Heart right ventricle (tissue), 16 donors: Measurements from ENCODE around the gene SPATA25. TPM values are rescaled to one million over a fixed set of nuclear protein-coding genes. Genes with fewer than 3 reads are reported as not detected.
A peak's percentile ranks its signal among the peaks of the same experiment; 100 is the strongest.

Experiments
- ATAC-seq, 8 donors: fragments of 200-7000 bp; cut with Tn5 transposase; one replicate each; pipeline ENCODE4 v1.9.1; 2020; ENCODE audit warnings: mild to moderate bottlenecking in 8 of 8, moderate library complexity in 8 of 8, moderate number of reproducible peaks in 1 of 8
- DNase-seq, 2 donors: peaks; one replicate each; pipeline ENCODE4 v3.0.0-alpha.2; 2020
- H3K27ac ChIP-seq, 10 donors: fragments of 200-600 bp; sonication (generic) in 2 of 10; one replicate each; pipeline versions ENCODE4 v1.5.0 to v1.8.0; 2020 to 2022; ENCODE audit warnings: mild to moderate bottlenecking in 3 of 10
- H3K27me3 ChIP-seq, 7 donors: fragments of 200-600 bp; one replicate each; pipeline ENCODE4 v1.8.0; 2021 to 2022; ENCODE audit warnings: mild to moderate bottlenecking in 2 of 7
- H3K36me3 ChIP-seq, 9 donors: fragments of 200-600 bp; sonication (generic) in 1 of 9; one replicate each; pipeline versions ENCODE4 v1.5.0 to v1.8.0; 2020 to 2022; ENCODE audit warnings: mild to moderate bottlenecking in 2 of 9
- H3K4me1 ChIP-seq, 9 donors: fragments of 200-600 bp; sonication (generic) in 1 of 9; one replicate each; pipeline versions ENCODE4 v1.5.0 to v1.8.0; 2020 to 2022; ENCODE audit warnings: mild to moderate bottlenecking in 4 of 9
- H3K4me3 ChIP-seq, 10 donors: fragments of 200-600 bp; sonication (generic) in 2 of 10; one replicate each; pipeline versions ENCODE4 v1.5.0 to v1.8.0; 2020 to 2022; ENCODE audit warnings: mild to moderate bottlenecking in 7 of 10, moderate library complexity in 2 of 10
- H3K9me3 ChIP-seq, 11 donors: fragments of 200-600 bp in 10 of 11; sonication (generic) in 2 of 11; one replicate each; pipeline versions ENCODE4 v1.5.0 to v1.8.0; 2013 to 2022; ENCODE audit warnings: mild to moderate bottlenecking in 2 of 11, control low read depth in 1 of 11, moderate library complexity in 1 of 11
- WGBS, 2 donors: extraction: QIAGEN DNeasy Blood & Tissue Kit; methylation state at CpG; one replicate each; pipeline ENCODE4 v1.1.7; 2013; ENCODE audit warnings: inconsistent platforms in 1 of 2; 5-methylcytosine and 5-hydroxymethylcytosine counted together
- intact Hi-C, 10 donors: fragments of 100-400 bp; cut with DNase I; formaldehyde crosslinking; loops; one replicate each; pipeline versions ENCODE4 v1.11.1 to v1.14.2; 2022
- polyA plus RNA-seq, 2 donors: library from polyadenylated mRNA; stranded (reverse); fragments of 200-250 nt; gene quantifications; one replicate each; pipeline ENCODE4 v1.2.3, GENCODE V29; 2013
- total RNA-seq, 10 donors: library from RNA; stranded (reverse); fragmentation: NEBNext Ultra II Directional in 3 of 10; extraction: Animal tissue kit (Norgen Biotek cat#: 25700) in 3 of 10; gene quantifications; one replicate each; pipeline versions ENCODE4 v1.2.1 to v1.2.4, GENCODE V29; 2021 to 2023
- TF ChIP-seq, protein P1 (sequence below), 9 donors: fragments of 200-600 bp; sonication (generic) in 2 of 9; IDR thresholded peaks; one replicate each; pipeline versions ENCODE4 v1.5.0 to v1.8.0; 2021 to 2022; ENCODE audit warnings: antibody characterized with exemption in 9 of 9, mild to moderate bottlenecking in 5 of 9, moderate library complexity in 1 of 9
- donor health status: Arrhythmogenic right ventricular cardiomyopathy.
- donor health status: ischemic (EF 13 %, LVEDD 7.1; RV severe dilation, severe dysfunction).
- donor health status: healthy with polysubstance abuse.
- donor health status: DM: no; HTN: yes; CAD: no.
- donor health status: DM: no; HTN: no; CAD: no.
- donor health status: ischemic (EF 25% LVEDD 6.9; RV normal size, moderate dysfunction).
- donor health status: ischemic (EF 25% LVEDD 5.7; RV mildly dilated, moderate dysfunction).
- donor health status: healthy.
- donor health status: DM: yes; HTN: yes; CAD: no.
- donor health status: Ischemic cardiomyopathy.
- donor health status: ischemic (EF 35%, LVEDD 5.7; RV mildly dilated, moderate dysfunction).
- donor health status: nonischemic (EF 11% LVEDD 7.7; RV severe dilation, severe dysfunction).
- donor health status: DM: yes; HTN: yes; CAD: no.
- donor health status: PGD.
- donor health status: ischemic (EF 29% LVEDD 5.4; RV normal size, mild dysfunction).
- donor health status: nonischemic (EF 23%, LVEDD 6.1; RV moderate dilation, normal function).

The SPATA25 gene
- total and polyA plus RNA-seq, 12 donors, result 0.65 to 4.3 (median 2.0) TPM

DNA sequence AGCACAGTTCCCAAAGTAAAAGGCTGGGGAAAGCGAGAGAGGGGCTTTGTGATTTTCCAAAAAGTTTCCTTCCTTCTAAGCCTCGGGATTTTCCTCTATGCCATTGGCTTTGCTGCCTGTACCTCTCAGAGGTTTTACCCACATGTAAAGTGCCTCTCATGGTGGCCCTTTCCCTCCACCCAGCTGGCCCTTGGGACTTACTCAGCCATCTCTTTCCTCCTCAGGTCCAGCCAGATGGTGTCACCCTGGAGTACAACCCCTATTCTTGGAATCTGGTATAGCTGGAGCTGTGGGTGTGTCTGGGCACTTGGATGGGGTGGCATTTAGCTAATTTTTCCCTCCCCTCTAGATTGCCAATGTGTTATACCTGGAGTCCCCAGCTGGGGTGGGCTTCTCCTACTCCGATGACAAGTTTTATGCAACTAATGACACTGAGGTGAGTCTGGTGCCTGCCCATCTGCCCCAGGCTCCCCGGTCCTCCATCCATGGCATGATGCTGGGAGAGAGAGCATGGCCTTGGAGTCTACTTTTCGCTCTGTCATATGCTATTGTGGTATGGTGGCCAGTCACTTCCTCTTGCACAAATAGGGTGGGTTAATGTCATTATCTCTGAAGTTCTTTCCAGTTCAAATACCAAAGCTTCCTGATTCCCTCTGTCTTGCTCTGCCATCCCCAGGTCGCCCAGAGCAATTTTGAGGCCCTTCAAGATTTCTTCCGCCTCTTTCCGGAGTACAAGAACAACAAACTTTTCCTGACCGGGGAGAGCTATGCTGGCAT lies 4.8 kb upstream of the SPATA25 start:
- DNase-seq, result no peak
- peak overlapping the region in 8 of 10 donors; percentile 82 to 97 (median 92) for H3K27ac ChIP-seq
- TF ChIP-seq, protein P1, sequence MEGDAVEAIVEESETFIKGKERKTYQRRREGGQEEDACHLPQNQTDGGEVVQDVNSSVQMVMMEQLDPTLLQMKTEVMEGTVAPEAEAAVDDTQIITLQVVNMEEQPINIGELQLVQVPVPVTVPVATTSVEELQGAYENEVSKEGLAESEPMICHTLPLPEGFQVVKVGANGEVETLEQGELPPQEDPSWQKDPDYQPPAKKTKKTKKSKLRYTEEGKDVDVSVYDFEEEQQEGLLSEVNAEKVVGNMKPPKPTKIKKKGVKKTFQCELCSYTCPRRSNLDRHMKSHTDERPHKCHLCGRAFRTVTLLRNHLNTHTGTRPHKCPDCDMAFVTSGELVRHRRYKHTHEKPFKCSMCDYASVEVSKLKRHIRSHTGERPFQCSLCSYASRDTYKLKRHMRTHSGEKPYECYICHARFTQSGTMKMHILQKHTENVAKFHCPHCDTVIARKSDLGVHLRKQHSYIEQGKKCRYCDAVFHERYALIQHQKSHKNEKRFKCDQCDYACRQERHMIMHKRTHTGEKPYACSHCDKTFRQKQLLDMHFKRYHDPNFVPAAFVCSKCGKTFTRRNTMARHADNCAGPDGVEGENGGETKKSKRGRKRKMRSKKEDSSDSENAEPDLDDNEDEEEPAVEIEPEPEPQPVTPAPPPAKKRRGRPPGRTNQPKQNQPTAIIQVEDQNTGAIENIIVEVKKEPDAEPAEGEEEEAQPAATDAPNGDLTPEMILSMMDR (IDR thresholded peaks at IDR 0.05), result peak in 2 of 9 donors; percentile 7 to 18
- ATAC-seq, result no peak
- H3K4me1 ChIP-seq, result peaks cover 10 to 47% (median 30%) of the 10 kb centered on the region in 9 donors
- WGBS, 2 donors, result 82% methylated on average over 9 of the region's 9 CpGs
- H3K27me3 ChIP-seq, result no peaks in the 10 kb centered on the region
- H3K36me3 ChIP-seq, result peaks cover 0 to 67% (median 41%) of the 10 kb centered on the region in 9 donors
- H3K9me3 ChIP-seq, result no peaks in the 10 kb centered on the region
- intact Hi-C loops, result loop anchor here in 2 of 10 donors (2.0 to 10.0 kb wide), 3 partner anchors 41 to 75 kb away; no protein-coding TSS in a partner anchor
- peak overlapping the region in 9 of 10 donors; percentile 69 to 88 (median 76) for H3K4me3 ChIP-seq

DNA sequence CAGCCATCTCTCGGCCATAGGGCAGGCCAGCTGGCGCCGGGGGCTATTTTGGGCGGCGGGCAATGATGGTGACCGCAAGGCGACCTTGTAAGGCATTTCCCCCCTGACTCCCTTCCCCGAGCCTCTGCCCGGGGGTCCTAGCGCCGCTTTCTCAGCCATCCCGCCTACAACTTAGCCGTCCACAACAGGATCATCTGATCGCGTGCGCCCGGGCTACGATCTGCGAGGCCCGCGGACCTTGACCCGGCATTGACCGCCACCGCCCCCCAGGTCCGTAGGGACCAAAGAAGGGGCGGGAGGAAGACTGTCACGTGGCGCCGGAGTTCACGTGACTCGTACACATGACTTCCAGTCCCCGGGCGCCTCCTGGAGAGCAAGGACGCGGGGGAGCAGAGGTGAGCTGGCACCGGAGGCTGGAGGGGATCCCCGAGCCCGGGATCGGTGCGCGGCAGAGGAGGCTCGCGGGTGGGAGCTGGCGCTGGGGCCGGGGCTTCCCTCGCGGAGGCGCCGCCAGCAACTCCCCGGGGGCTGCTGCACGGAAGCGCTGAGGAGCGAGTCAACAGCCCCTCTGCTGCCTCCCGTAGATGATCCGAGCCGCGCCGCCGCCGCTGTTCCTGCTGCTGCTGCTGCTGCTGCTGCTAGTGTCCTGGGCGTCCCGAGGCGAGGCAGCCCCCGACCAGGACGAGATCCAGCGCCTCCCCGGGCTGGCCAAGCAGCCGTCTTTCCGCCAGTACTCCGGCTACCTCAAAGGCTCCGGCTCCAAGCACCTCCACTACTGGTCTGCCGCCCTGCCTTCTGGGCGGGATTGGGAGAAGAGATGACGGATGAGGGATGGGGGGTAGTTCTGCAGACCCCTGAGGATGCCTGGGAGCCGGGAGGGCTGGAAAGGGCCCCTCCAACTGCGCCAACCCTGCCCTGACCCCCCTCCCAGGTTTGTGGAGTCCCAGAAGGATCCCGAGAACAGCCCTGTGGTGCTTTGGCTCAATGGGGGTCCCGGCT lies 3.9 kb upstream of the SPATA25 start, which contains the start of the genes CTSA and NEURL2:
TSS of gene CTSA (plus strand) at position 351 of the 999 bp plus-strand sequence. CDS start at position 585, 234 bp downstream.
TSS of gene NEURL2 (minus strand) at position 224 of the 999 bp plus-strand sequence. CDS start at position 7, 217 bp downstream.
- peaks cover 0 to 67% (median 32%) of the 10 kb centered on the region in 9 donors for H3K36me3 ChIP-seq

DNA sequence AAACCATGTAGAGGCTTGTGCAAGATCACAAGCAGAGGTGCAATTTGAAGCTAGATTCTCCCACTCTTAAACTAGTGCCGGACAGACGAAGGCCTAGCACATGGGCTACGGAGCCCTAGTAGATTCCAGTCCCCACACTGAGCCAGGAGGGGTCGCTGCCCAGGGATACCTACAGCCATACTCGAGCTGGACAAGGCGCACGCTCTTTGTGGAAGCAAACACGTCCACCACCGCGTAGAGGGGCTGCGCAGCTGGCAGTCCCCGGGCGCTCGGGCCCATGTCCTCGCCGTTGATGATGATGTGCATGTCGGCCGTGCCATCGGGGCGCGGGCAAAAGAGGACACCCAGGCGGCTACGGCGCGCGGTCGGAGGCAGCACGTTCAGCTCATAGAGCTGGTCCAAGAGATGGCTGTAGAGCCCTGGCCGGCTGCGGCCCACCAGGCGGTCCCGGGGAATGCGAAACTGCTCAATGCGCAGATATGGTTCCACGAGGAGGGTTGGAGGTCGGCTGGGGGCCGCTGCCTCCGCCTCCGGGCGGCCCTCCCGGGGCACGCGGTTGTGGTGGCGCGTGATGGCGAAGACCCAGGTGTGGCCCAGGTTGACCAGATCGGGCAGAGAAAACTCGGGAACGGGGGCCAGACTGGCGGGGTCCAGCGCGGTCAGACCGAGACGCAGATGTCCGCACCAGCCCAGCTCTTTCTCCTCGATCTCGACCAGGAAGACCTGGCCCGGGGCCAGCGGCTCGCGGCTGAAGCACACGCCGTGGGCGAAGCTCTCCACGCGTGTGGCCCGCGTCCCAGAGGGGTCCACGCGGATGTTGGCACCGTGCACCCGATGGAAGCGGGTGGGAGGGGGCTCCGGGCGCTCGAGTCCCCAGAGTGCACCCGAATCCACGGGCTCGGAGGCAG lies 2.9 kb upstream of the SPATA25 start:
- intact Hi-C loops, result loop anchor here in 6 of 10 donors (2.0 to 10.0 kb wide), 5 partner anchors 20 to 80 kb away; partner anchors contain the start of gene PCIF1 (in 5 of the 6)
- TF ChIP-seq, protein P1 (IDR thresholded peaks at IDR 0.05), result peak; percentile 50 to 86 (median 72)
- H3K4me1 ChIP-seq, result peaks cover 10 to 49% (median 30%) of the 10 kb centered on the region in 9 donors
- 1% methylated on average over 79 of the region's 79 CpGs for WGBS, 2 donors
- peak; percentile 81 to 87 for DNase-seq
- H3K4me3 ChIP-seq, result peak overlapping the region; percentile 69 to 88 (median 74)
- H3K27ac ChIP-seq, result peak overlapping the region; percentile 78 to 97 (median 92)
- H3K27me3 ChIP-seq, result no peaks in the 10 kb centered on the region
- peaks cover 0 to 67% (median 24%) of the 10 kb centered on the region in 9 donors for H3K36me3 ChIP-seq
- ATAC-seq, result peak; percentile 73 to 88 (median 82)
- H3K9me3 ChIP-seq, result no peaks in the 10 kb centered on the region

More for the DNA sequence above, 3.9 kb upstream of the SPATA25 start, which contains the start of the genes CTSA and NEURL2:
- WGBS, 2 donors, result 0 to 1% methylated on average over 75 to 78 of the region's 78 CpGs
- no peaks in the 10 kb centered on the region for H3K9me3 ChIP-seq
- H3K27ac ChIP-seq, result peak within 1 kb of the TSS; percentile 78 to 97 (median 92)
- peak; percentile 94 to 95 for DNase-seq
- H3K4me1 ChIP-seq, result peaks cover 10 to 47% (median 30%) of the 10 kb centered on the region in 9 donors
- peak within 1 kb of the TSS; percentile 69 to 88 (median 74) for H3K4me3 ChIP-seq
- intact Hi-C loops, result loop anchor here in 6 of 10 donors (2.0 to 10.0 kb wide), 5 partner anchors 20 to 80 kb away; partner anchors contain the start of gene PCIF1 (in 5 of the 6)
- H3K27me3 ChIP-seq, result no peaks in the 10 kb centered on the region
- peak; percentile 88 to 96 (median 92) for ATAC-seq
- TF ChIP-seq, protein P1 (IDR thresholded peaks at IDR 0.05), result peak in 2 of 9 donors; percentile 11 to 21
